WTC11 (cell line): ENCODE results near the gene CELA2A. TPM values are rescaled to one million over a fixed set of nuclear protein-coding genes. Genes with fewer than 3 reads are reported as not detected.

Experiments used
- ATAC-seq: fragments of 200-7000 bp; cut with Tn5 transposase; 2 replicates; pipeline ENCODE4 v1.10.0; 2021; ENCODE audit warnings: mild to moderate bottlenecking, moderate library complexity
- CTCF ChIA-PET: fragments of 300-600 bp; sonication (Branson Sonifier 250); formaldehyde crosslinking; loops from one replicate; lab custom pipeline; 2021; ENCODE audit warnings: antibody characterized with exemption; lab: Charles Lee
- POLR2A ChIA-PET: fragments of 350-600 bp; sonication (Branson Sonifier 250); formaldehyde crosslinking; loops from one replicate; lab custom pipeline; 2021; ENCODE audit warnings: antibody characterized with exemption; lab: Charles Lee
- DNase-seq: peaks from one replicate; pipeline ENCODE4 v3.0.0; 2021; ENCODE audit warnings: low spot score
- H3K27ac Mint-ChIP-seq: 2 replicates; pipeline ENCODE4 v1.8.0; 2021; ENCODE audit warnings: mixed read lengths
- H3K27me3 Mint-ChIP-seq: 2 replicates; pipeline ENCODE4 v1.8.0; 2021; ENCODE audit warnings: low read depth, mild to moderate bottlenecking, moderate library complexity, mixed read lengths
- H3K36me3 Mint-ChIP-seq: 2 replicates; pipeline ENCODE4 v1.8.0; 2021; ENCODE audit warnings: mixed read lengths
- H3K4me1 Mint-ChIP-seq: 2 replicates; pipeline ENCODE4 v1.8.0; 2022; ENCODE audit warnings: mixed read lengths
- H3K4me3 Mint-ChIP-seq: 2 replicates; pipeline ENCODE4 v1.8.0; 2021; ENCODE audit warnings: mild to moderate bottlenecking, moderate library complexity, mixed read lengths
- H3K9me3 Mint-ChIP-seq: 2 replicates; pipeline ENCODE4 v1.8.0; 2021; ENCODE audit warnings: mixed read lengths
- ATF6 ChIP-seq: sonication (generic); formaldehyde crosslinking; IDR thresholded peaks from 2 replicates; pipeline ENCODE4 v1.8.1; 2023; ENCODE audit warnings: mild to moderate bottlenecking, missing genetic modification reagents
- EMX1 ChIP-seq: fragments of 250-450 bp; sonication (Bioruptor Pico); IDR thresholded peaks from 2 replicates; pipeline ENCODE4 v1.8.0; 2021; ENCODE audit warnings: mild to moderate bottlenecking
- FOXP4 ChIP-seq: sonication (generic); formaldehyde crosslinking; IDR thresholded peaks from 2 replicates; pipeline ENCODE4 v1.8.0; 2022; ENCODE audit warnings: mild to moderate bottlenecking, missing genetic modification reagents
- GRHL2 ChIP-seq: fragments of 250-450 bp; sonication (Bioruptor Pico); IDR thresholded peaks from 2 replicates; pipeline ENCODE4 v1.8.0; 2022; ENCODE audit warnings: mild to moderate bottlenecking, moderate library complexity; ENCODE audit not compliant: insufficient replicate concordance, severe bottlenecking
- HMGA2 ChIP-seq: fragments of 250-450 bp; sonication (Bioruptor Pico); IDR thresholded peaks from 2 replicates; pipeline ENCODE4 v1.4.0; 2021; ENCODE audit warnings: mild to moderate bottlenecking, moderate library complexity
- IRF2 ChIP-seq: sonication (generic); formaldehyde crosslinking; IDR thresholded peaks from 2 replicates; pipeline ENCODE4 v1.8.0; 2022; ENCODE audit warnings: low read depth, missing genetic modification reagents, borderline replicate concordance
- PREB ChIP-seq: sonication (generic); formaldehyde crosslinking; IDR thresholded peaks from 2 replicates; pipeline ENCODE4 v1.8.1; 2022; ENCODE audit warnings: mild to moderate bottlenecking, missing genetic modification reagents, moderate library complexity, borderline replicate concordance
- TCF7 ChIP-seq: sonication (generic); formaldehyde crosslinking; IDR thresholded peaks from 2 replicates; pipeline ENCODE4 v1.8.0; 2022; ENCODE audit warnings: mild to moderate bottlenecking, low read depth, missing genetic modification reagents, moderate library complexity
- TEAD4 ChIP-seq: sonication (generic); formaldehyde crosslinking; IDR thresholded peaks from 2 replicates; pipeline ENCODE4 v1.8.0; 2022; ENCODE audit warnings: mild to moderate bottlenecking, missing genetic modification reagents
- TP53 ChIP-seq: sonication (generic); formaldehyde crosslinking; IDR thresholded peaks from 2 replicates; pipeline ENCODE4 v1.8.1; 2023; ENCODE audit warnings: mild to moderate bottlenecking, missing genetic modification reagents
- USF2 ChIP-seq: sonication (generic); formaldehyde crosslinking; IDR thresholded peaks from 2 replicates; pipeline ENCODE4 v1.8.1; 2023; ENCODE audit warnings: mild to moderate bottlenecking, missing genetic modification reagents, moderate library complexity
- ZNF263 ChIP-seq: sonication (generic); formaldehyde crosslinking; IDR thresholded peaks from 2 replicates; pipeline ENCODE4 v1.8.1; 2022; ENCODE audit warnings: low read depth, mild to moderate bottlenecking, moderate library complexity, missing genetic modification reagents
- ZNF396 ChIP-seq: fragments of 250-450 bp; sonication (Bioruptor Pico); IDR thresholded peaks from 2 replicates; pipeline ENCODE4 v1.8.0; 2021; ENCODE audit warnings: mild to moderate bottlenecking, moderate library complexity, borderline replicate concordance
- ZNF423 ChIP-seq: fragments of 250-450 bp; sonication (Bioruptor Pico); IDR thresholded peaks from 2 replicates; pipeline ENCODE4 v2.1.2; 2022; ENCODE audit warnings: mild to moderate bottlenecking, moderate library complexity
- total RNA-seq: library from RNA; stranded (reverse); gene quantifications from 3 replicates; pipeline ENCODE4 v1.2.3, GENCODE V29; 2021

CELA2A gene
- total RNA-seq, 1 experiment from 2014 or later, result 0.83 TPM

GRCh38 chr1:15417059-15417934, 39.2 kb upstream of the CELA2A start:
- DNase-seq (no peak), ATAC-seq (no peak)
- Mint-ChIP-seq H3K36me3 (peaks cover 7% of the 10 kb centered on the region), H3K27me3 (peaks cover under 1% of the 10 kb centered on the region; the same call in 1 of the 2 replicates), H3K27ac (no peak overlapping the region), H3K4me1 (peaks cover 5% of the 10 kb centered on the region; the same call in 1 of the 2 replicates), H3K9me3 (peaks cover 5% of the 10 kb centered on the region), H3K4me3 (no peak overlapping the region)
- TF ChIP-seq USF2 (CRISPR knock-in tag), result no peak
- no peak for TF ChIP-seq GRHL2 (CRISPR knock-in tag)
- TF ChIP-seq PREB (CRISPR knock-in tag), result no peak
- no peak for TF ChIP-seq ZNF263 (CRISPR knock-in tag)
- TF ChIP-seq TCF7, result no peak
- TF ChIP-seq TP53 (CRISPR knock-in tag), result no peak
- CTCF ChIA-PET, result interaction anchor here (0.6 to 1.3 kb wide), 2 partner anchors 14 to 1203 kb away, joined by 3 to 5 read pairs; no protein-coding TSS in a partner anchor
- POLR2A ChIA-PET, result no interaction called here

- TF ChIP-seq EMX1 (CRISPR knock-in tag), result no peak
- TF ChIP-seq HMGA2 (CRISPR knock-in tag), result no peak
- no peak for TF ChIP-seq ZNF396 (CRISPR knock-in tag)
- TF ChIP-seq TEAD4 (CRISPR knock-in tag), result no peak
- TF ChIP-seq ZNF263 (CRISPR knock-in tag), result no peak
- no peak for TF ChIP-seq ZNF423
- TF ChIP-seq FOXP4 (CRISPR knock-in tag), result no peak
- no peak for TF ChIP-seq ATF6
- no peak for TF ChIP-seq PREB (CRISPR knock-in tag)
- no peak for TF ChIP-seq IRF2 (CRISPR knock-in tag)
- TF ChIP-seq, all 79 proteins: peak for 0
- CTCF ChIA-PET, result interaction anchor here (1.0 to 1.3 kb wide), 2 partner anchors 9 to 12 kb away, joined by 3 to 4 read pairs; no protein-coding TSS in a partner anchor
Measured at GRCh38 chr1:15418806-15419515, 37.6 kb upstream of the CELA2A start.

More at GRCh38 chr1:15418806-15419515, 37.6 kb upstream of the CELA2A start:
- Mint-ChIP-seq H3K27ac (no peak overlapping the region), H3K4me3 (no peak overlapping the region), H3K4me1 (peaks cover 5% of the 10 kb centered on the region; the same call in 1 of the 2 replicates), H3K9me3 (peaks cover 5% of the 10 kb centered on the region), H3K36me3 (peaks cover 7% of the 10 kb centered on the region), H3K27me3 (no peaks in the 10 kb centered on the region; the same call in 1 of the 2 replicates)
- POLR2A ChIA-PET, result no interaction called here
- no peak for ATAC-seq
- no peak for DNase-seq
